HG02610 (cell line): ENCODE data around the gene SYNPO2.

Experiments
- ATAC-seq: cut with Tn5 transposase; IDR thresholded peaks from one replicate; pipeline ENCODE4 v1.9.1; 2021; ENCODE audit warnings: mild to moderate bottlenecking, moderate library complexity; ENCODE audit not compliant: unreplicated experiment

SYNPO2 gene

GRCh38 chr4:119104644-119105273, 216.1 kb downstream of the SYNPO2 start:
- no peak for ATAC-seq

GRCh38 chr4:119105605-119106004, 217.0 kb downstream of the SYNPO2 start:
- no peak for ATAC-seq

- no peak for ATAC-seq
These were observed 217.7 kb downstream of the SYNPO2 start for GRCh38 chr4:119106036-119107000.

GRCh38 chr4:119110121-119110520, 221.5 kb downstream of the SYNPO2 start:
- no peak for ATAC-seq
